ENCODE results near the gene MAP6. TPM values are rescaled to one million over a fixed set of nuclear protein-coding genes. Genes with fewer than 3 reads are reported as not detected.

MAP6 gene
- total and polyA plus RNA-seq, 2 of the 13 experiments (the other 11 are each of a cell fraction or from before 2014, with no cell fraction given), result 0.04 TPM; not detected in 1

- TF ChIP-seq ZSCAN29 (CRISPR knock-in tag; conservative IDR thresholded peaks at IDR 0.05) (peak; percentile 44; the same call in 1 of the 2 replicates), GRHL1 (CRISPR knock-in tag; conservative IDR thresholded peaks at IDR 0.05) (no peak), TRIM22 (IDR thresholded peaks at IDR 0.05) (no peak), HIC2 (CRISPR knock-in tag; IDR thresholded peaks at IDR 0.05; ENCODE audit: low read depth) (peak; percentile 68; the same call in 1 of the 2 replicates), FOXA3 (CRISPR knock-in tag; IDR thresholded peaks at IDR 0.05) (peak; percentile 11; the same call in 1 of the 2 replicates), CBX2 (IDR thresholded peaks at IDR 0.05; ENCODE audit: low read depth, low read length) (no peak), CBX2 (CRISPR knock-in tag; IDR thresholded peaks at IDR 0.05; ENCODE audit: low read depth) (no peak), GZF1 (CRISPR knock-in tag; IDR thresholded peaks at IDR 0.05) (no peak), RFX3 (CRISPR knock-in tag; IDR thresholded peaks at IDR 0.05) (no peak), IRF9 (CRISPR knock-in tag; IDR thresholded peaks at IDR 0.05; ENCODE audit: borderline replicate concordance) (no peak), PPARG (CRISPR knock-in tag; conservative IDR thresholded peaks at IDR 0.05) (0 out of 2 replicates have a peak, but pooled peaks have one; percentile 31), ZNF737 (CRISPR knock-in tag; IDR thresholded peaks at IDR 0.05; ENCODE audit: borderline replicate concordance) (no peak), RNF2 (conservative IDR thresholded peaks at IDR 0.05; ENCODE audit: low read depth) (no peak), ZNF556 (CRISPR knock-in tag; IDR thresholded peaks at IDR 0.05; ENCODE audit: borderline replicate concordance) (0 out of 2 replicates have a peak, but pooled peaks have one; percentile 46), GPN1 (CRISPR knock-in tag; IDR thresholded peaks at IDR 0.05; ENCODE audit: borderline replicate concordance) (no peak), PBX2 (CRISPR knock-in tag; IDR thresholded peaks at IDR 0.05) (no peak), BRCA1 (CRISPR knock-in tag; IDR thresholded peaks at IDR 0.05) (no peak), TP53 (CRISPR knock-in tag; conservative IDR thresholded peaks at IDR 0.05) (no peak), CREBL2 (CRISPR knock-in tag; IDR thresholded peaks at IDR 0.05; ENCODE audit: borderline replicate concordance) (no peak), ZNF503 (CRISPR knock-in tag; IDR thresholded peaks at IDR 0.05) (no peak), SMAD9 (CRISPR knock-in tag; IDR thresholded peaks at IDR 0.05) (no peak), ASH2L (IDR thresholded peaks at IDR 0.05; ENCODE audit: insufficient read length, low read depth, low read length) (no peak)
Observed at GRCh38 chr11:75706260-75706729, 37.5 kb upstream of the MAP6 start (continued).
